Neuron (in vitro differentiated cells): ENCODE results near the gene FBN3.

Experiments used
- H2AFZ ChIP-seq: one replicate; pipeline ENCODE4 v1.6.1; 2013; ENCODE audit warnings: low read depth, mild to moderate bottlenecking, inconsistent platforms, low read length, moderate library complexity
- H3K27me3 ChIP-seq: one replicate; pipeline ENCODE4 v1.6.1; 2013; ENCODE audit warnings: low read length; ENCODE audit not compliant: insufficient read depth
- H3K36me3 ChIP-seq: one replicate; pipeline ENCODE4 v1.6.1; 2013; ENCODE audit warnings: low read length; ENCODE audit not compliant: insufficient read depth
- H3K4me1 ChIP-seq: one replicate; pipeline ENCODE4 v1.6.1; 2013; ENCODE audit warnings: low read length; ENCODE audit not compliant: insufficient read depth
- H3K4me3 ChIP-seq: 2 replicates; pipeline ENCODE4 v1.5.1; 2013; ENCODE audit warnings: mild to moderate bottlenecking, low read length, moderate library complexity
- H3K9me3 ChIP-seq: one replicate; pipeline ENCODE4 v1.6.1; 2013; ENCODE audit warnings: low read length

The FBN3 gene

GRCh38 chr19:8065875-8066261, 83.5 kb downstream of the FBN3 start:
- Histone ChIP-seq H3K9me3 (peaks cover 4% of the 10 kb centered on the region), H3K27me3 (no peaks in the 10 kb centered on the region), H2AFZ (no peak overlapping the region), H3K36me3 (no peaks in the 10 kb centered on the region), H3K4me1 (no peaks in the 10 kb centered on the region), H3K4me3 (no peak overlapping the region)

GRCh38 chr19:8064911-8065874, 84.2 kb downstream of the FBN3 start:
- no peaks in the 10 kb centered on the region for H3K4me1 ChIP-seq
- H3K4me3 ChIP-seq: no peak overlapping the region
- H3K36me3 ChIP-seq: no peaks in the 10 kb centered on the region
- H2AFZ ChIP-seq: no peak overlapping the region
- H3K27me3 ChIP-seq: no peaks in the 10 kb centered on the region
- H3K9me3 ChIP-seq: peaks cover 4% of the 10 kb centered on the region

- Histone ChIP-seq H3K27me3 (no peaks in the 10 kb centered on the region), H3K4me3 (no peak overlapping the region)
Observed at GRCh38 chr19:8057545-8058270, 91.7 kb downstream of the FBN3 start.

DNA sequence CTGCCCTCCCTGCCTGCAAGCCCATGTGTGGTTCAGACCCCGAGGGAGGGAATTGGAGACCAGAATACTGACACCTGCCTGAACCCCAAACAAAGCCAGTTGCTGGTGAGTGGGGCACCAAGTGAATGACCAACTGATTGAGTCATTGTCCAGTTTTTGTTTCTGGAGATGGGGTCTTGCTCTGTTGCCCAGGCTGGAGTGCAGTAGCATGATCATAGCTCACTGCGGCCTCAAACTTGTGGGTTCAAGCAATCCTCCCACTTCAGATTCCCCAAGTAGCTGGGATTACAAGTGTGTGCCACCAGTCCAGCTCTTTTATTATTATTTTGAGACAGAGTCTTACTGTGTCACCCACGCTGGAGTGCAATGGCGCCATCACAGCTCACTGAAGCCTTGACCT, 92.9 kb downstream of the FBN3 start:
- no peaks in the 10 kb centered on the region for H3K36me3 ChIP-seq
- H3K4me1 ChIP-seq: no peaks in the 10 kb centered on the region
- no peak overlapping the region for H3K4me3 ChIP-seq
- no peaks in the 10 kb centered on the region for H3K27me3 ChIP-seq
- H3K9me3 ChIP-seq: no peaks in the 10 kb centered on the region
- H2AFZ ChIP-seq: no peak overlapping the region

More at GRCh38 chr19:8057545-8058270, 91.7 kb downstream of the FBN3 start:
- Histone ChIP-seq H3K4me1 (no peaks in the 10 kb centered on the region), H3K9me3 (no peaks in the 10 kb centered on the region), H2AFZ (no peak overlapping the region), H3K36me3 (no peaks in the 10 kb centered on the region)

DNA sequence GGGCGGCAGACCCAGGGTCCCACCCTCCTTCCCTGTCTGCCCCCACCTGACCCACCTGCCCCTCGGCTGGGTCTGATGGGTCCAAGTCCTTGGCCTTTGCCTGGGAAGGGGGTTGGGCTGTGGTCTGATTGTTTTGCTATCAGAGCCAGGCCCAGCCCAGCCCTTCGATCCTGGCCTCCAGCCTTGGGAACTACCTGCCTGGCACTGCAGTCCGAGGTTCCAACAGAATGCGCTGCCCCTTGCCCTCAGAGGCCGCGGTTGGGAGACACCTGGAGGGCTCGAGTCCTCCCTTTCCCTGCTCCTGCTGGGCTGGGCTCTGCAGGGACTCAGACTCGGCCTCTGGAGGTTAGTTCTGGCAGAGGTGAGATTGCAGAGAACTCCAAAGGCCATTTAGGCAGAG, 95.2 kb downstream of the FBN3 start:
- no peaks in the 10 kb centered on the region for H3K36me3 ChIP-seq
- no peaks in the 10 kb centered on the region for H3K27me3 ChIP-seq
- H3K4me3 ChIP-seq: no peak overlapping the region
- H2AFZ ChIP-seq: no peak overlapping the region
- H3K4me1 ChIP-seq: no peaks in the 10 kb centered on the region
- H3K9me3 ChIP-seq: no peaks in the 10 kb centered on the region

DNA sequence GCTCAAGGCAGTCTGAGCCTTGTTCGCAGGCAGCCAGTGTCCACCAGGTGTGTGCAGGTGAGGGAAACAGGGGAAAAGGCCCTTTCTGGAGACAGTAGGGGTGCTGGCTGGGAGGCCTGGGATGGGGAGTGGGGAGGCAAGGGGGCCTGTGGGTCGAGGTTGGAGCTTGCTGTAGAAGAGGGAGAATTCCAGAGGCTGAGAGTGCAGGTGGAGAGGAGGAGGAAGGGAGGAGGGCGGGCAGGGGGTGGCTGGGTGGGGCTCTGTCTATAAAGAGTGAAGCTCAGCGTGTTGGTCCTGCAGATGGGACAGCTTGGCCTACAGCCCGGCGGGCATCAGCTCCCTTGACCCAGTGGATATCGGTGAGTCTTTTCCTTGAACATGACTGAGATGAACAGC, 96.9 kb downstream of the FBN3 start, which contains the start of gene CCL25:
TSS of gene CCL25 (plus strand) at position 297 of the 396 bp plus-strand sequence. CDS start 290 bp downstream, outside the sequence.
- no peaks in the 10 kb centered on the region for H3K9me3 ChIP-seq
- H3K4me1 ChIP-seq: no peaks in the 10 kb centered on the region
- H3K36me3 ChIP-seq: no peaks in the 10 kb centered on the region
- no peak within 1 kb of the TSS for H2AFZ ChIP-seq
- no peaks in the 10 kb centered on the region for H3K27me3 ChIP-seq
- no peak within 1 kb of the TSS for H3K4me3 ChIP-seq

- H2AFZ ChIP-seq: no peak overlapping the region
- H3K27me3 ChIP-seq: no peaks in the 10 kb centered on the region
- H3K9me3 ChIP-seq: no peaks in the 10 kb centered on the region
- H3K4me3 ChIP-seq: no peak overlapping the region
- no peaks in the 10 kb centered on the region for H3K36me3 ChIP-seq
- no peaks in the 10 kb centered on the region for H3K4me1 ChIP-seq
Observed at GRCh38 chr19:8050274-8051096, 98.9 kb downstream of the FBN3 start.

- Histone ChIP-seq H3K27me3 (no peaks in the 10 kb centered on the region), H2AFZ (no peak overlapping the region), H3K4me1 (no peaks in the 10 kb centered on the region), H3K9me3 (no peaks in the 10 kb centered on the region), H3K36me3 (no peaks in the 10 kb centered on the region), H3K4me3 (no peak overlapping the region)
Observed at GRCh38 chr19:8046569-8047165, 102.7 kb downstream of the FBN3 start.

GRCh38 chr19:8045872-8046568, 103.4 kb downstream of the FBN3 start:
- Histone ChIP-seq H3K4me3 (no peak overlapping the region), H3K4me1 (no peaks in the 10 kb centered on the region), H3K9me3 (no peaks in the 10 kb centered on the region), H2AFZ (no peak overlapping the region), H3K36me3 (no peaks in the 10 kb centered on the region), H3K27me3 (no peaks in the 10 kb centered on the region)

DNA sequence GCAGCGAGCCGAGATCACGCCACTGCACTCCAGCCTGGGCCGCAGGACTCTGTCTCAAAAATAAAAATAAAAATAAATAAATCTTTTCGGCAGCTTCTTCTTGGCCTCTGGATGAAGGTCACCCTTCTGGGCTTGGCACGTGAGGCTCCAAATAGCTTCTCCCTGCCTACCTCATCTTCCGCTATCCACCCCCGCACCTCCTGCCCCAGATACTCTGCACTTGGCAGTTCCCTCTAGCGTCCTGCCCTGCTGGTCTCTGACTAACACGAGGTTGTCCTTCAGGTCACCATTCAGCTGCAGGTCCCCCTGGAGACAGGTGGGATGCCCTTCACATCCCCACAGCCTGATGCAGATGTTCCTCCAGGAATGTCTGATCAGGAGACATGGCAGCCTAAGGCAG, 105.4 kb downstream of the FBN3 start:
- Histone ChIP-seq H3K27me3 (no peaks in the 10 kb centered on the region), H2AFZ (no peak overlapping the region), H3K9me3 (no peaks in the 10 kb centered on the region), H3K4me1 (no peaks in the 10 kb centered on the region), H3K4me3 (no peak overlapping the region), H3K36me3 (no peaks in the 10 kb centered on the region)

- Histone ChIP-seq H3K4me1 (no peaks in the 10 kb centered on the region), H2AFZ (no peak overlapping the region), H3K36me3 (no peaks in the 10 kb centered on the region), H3K27me3 (no peaks in the 10 kb centered on the region), H3K9me3 (no peaks in the 10 kb centered on the region), H3K4me3 (no peak overlapping the region)
Observed at GRCh38 chr19:8042900-8043299, 106.5 kb downstream of the FBN3 start.

- H2AFZ ChIP-seq: no peak overlapping the region
Observed at GRCh38 chr19:8041531-8041931, 107.9 kb downstream of the FBN3 start.

More at GRCh38 chr19:8041531-8041931, 107.9 kb downstream of the FBN3 start:
- Histone ChIP-seq H3K4me3 (no peak overlapping the region), H3K36me3 (no peaks in the 10 kb centered on the region), H3K27me3 (no peaks in the 10 kb centered on the region), H3K4me1 (no peaks in the 10 kb centered on the region), H3K9me3 (no peaks in the 10 kb centered on the region)
